ENCODE data around the gene NUP133. TPM values are rescaled to one million over a fixed set of nuclear protein-coding genes. Genes with fewer than 3 reads are reported as not detected.

Gene NUP133
- total and polyA plus RNA-seq, 10 of the 15 experiments (the other 5 are each of a cell fraction or from before 2014, with no cell fraction given) = 10.9 to 45.4 (median 29.2) TPM

GRCh38 chr1:229536982-229537381 is 28.8 kb upstream of the NUP133 start (continued):
- no peak for TF ChIP-seq TARDBP (IDR thresholded peaks at IDR 0.05; ENCODE audit: borderline replicate concordance)
- TF ChIP-seq POLR2A (IDR thresholded peaks at IDR 0.05; ENCODE audit: low read depth, low read length) = no peak
- TF ChIP-seq MEF2A (IDR thresholded peaks at IDR 0.05; ENCODE audit: insufficient read depth, low read depth, low read length) = no peak
- TF ChIP-seq ZNF24 (IDR thresholded peaks at IDR 0.05) = no peak
- no peak for TF ChIP-seq JUNB (IDR thresholded peaks at IDR 0.05)
- TF ChIP-seq MEF2B (IDR thresholded peaks at IDR 0.05; ENCODE audit: partially characterized antibody, poor library complexity, severe bottlenecking) = no peak

GRCh38 chr1:229535230-229535629 is 27.1 kb upstream of the NUP133 start:
- Histone ChIP-seq H3K79me2 (ENCODE audit: control insufficient read depth, insufficient read depth, low read length) (no peaks in the 10 kb centered on the region), H3K27ac (ENCODE audit: control insufficient read depth, insufficient read depth) (no peak overlapping the region), H3K9ac (ENCODE audit: control insufficient read depth, insufficient read depth, low read length) (no peak overlapping the region), H4K20me1 (ENCODE audit: control insufficient read depth, insufficient read depth) (no peaks in the 10 kb centered on the region), H3K4me1 (ENCODE audit: control insufficient read depth, insufficient read depth, low read length) (no peaks in the 10 kb centered on the region), H3K4me2 (ENCODE audit: control insufficient read depth, insufficient read depth) (no peak overlapping the region), H3K36me3 (ENCODE audit: control insufficient read depth in 2 of 2, insufficient read depth in 2 of 2, low read length in 1 of 2) (peaks cover 4 to 7% of the 10 kb centered on the region in 2 experiments; a peak in 3 of 4 replicates), H3K4me3 (no peak overlapping the region), H2AFZ (ENCODE audit: control insufficient read depth, low read depth, low read length) (no peak overlapping the region), H3K27me3 (replicated peaks in 1 of 2; ENCODE audit: control insufficient read depth in 2 of 2, insufficient read depth in 2 of 2, low read length in 1 of 2) (no peaks in the 10 kb centered on the region), H3K9me3 (replicated peaks; ENCODE audit: control insufficient read depth, insufficient read depth, low read length) (no peaks in the 10 kb centered on the region)
- TF ChIP-seq KAT2A (conservative IDR thresholded peaks at IDR 0.05; ENCODE audit: control insufficient read depth, low read depth, low read length) = no peak
- no peak for TF ChIP-seq MTA2 (IDR thresholded peaks at IDR 0.05; ENCODE audit: low read depth)
- no peak for TF ChIP-seq EP300 (IDR thresholded peaks at IDR 0.05; ENCODE audit: borderline replicate concordance in 1 of 2, control insufficient read depth in 1 of 2, low read depth in 2 of 2, low read length in 2 of 2)
- no peak for TF ChIP-seq TAF1 (IDR thresholded peaks at IDR 0.05; ENCODE audit: borderline replicate concordance, low read depth, low read length)
- no peak for TF ChIP-seq EED (IDR thresholded peaks at IDR 0.05; ENCODE audit: low read depth)
- no peak for TF ChIP-seq BHLHE40 (IDR thresholded peaks at IDR 0.05; ENCODE audit: borderline replicate concordance in 1 of 2, low read depth in 2 of 2, low read length in 1 of 2)
- DNase-seq (ENCODE audit: low read depth, low spot score) = no peak
- intact Hi-C loops (cut with micrococcal nuclease; ENCODE audit: unreplicated experiment) = no loop called here
- ChIA-PET CTCF (interaction anchor here (0.5 to 1.5 kb wide), 4 partner anchors 8 to 170 kb away, joined by 3 read pairs; no protein-coding TSS in a partner anchor), SMC1A (ENCODE audit: uncharacterized antibody, unreplicated experiment) (interaction anchor here (0.7 kb wide), 1 partner anchor 199 kb away, joined by 3 read pairs; no protein-coding TSS in a partner anchor), POLR2A (no interaction called here), RAD21 (ENCODE audit: unreplicated experiment) (no interaction called here)
- BruUV-seq (replicated peaks) = no TSS peak
- in situ Hi-C loops (cut with MboI) = no loop called here
- ATAC-seq = no peak
- no peak for FAIRE-seq
